ENCODE measurements around the gene LEUTX.

- no peak for TF ChIP-seq CTCF (IDR thresholded peaks at IDR 0.05)
- TF ChIP-seq POLR2AphosphoS5 (IDR thresholded peaks at IDR 0.05), result no peak
- TF ChIP-seq POLR2A (IDR thresholded peaks at IDR 0.05), result no peak
- no peak for TF ChIP-seq EP300 (IDR thresholded peaks at IDR 0.05)
These were observed 42.6 kb upstream of the LEUTX start for GRCh38 chr19:39736088-39736487.

Data from gastroesophageal sphincter (tissue), 3 donors.